ENCODE data around the gene TST. TPM values are rescaled to one million over a fixed set of nuclear protein-coding genes. Genes with fewer than 3 reads are reported as not detected.

The TST gene
- total and polyA plus RNA-seq, 4 donors: 30.2 to 107 (median 56.7) TPM

GRCh38 chr22:36976606-36977005 is 42.6 kb downstream of the TST start:
- Histone ChIP-seq H3K4me3 (no peak overlapping the region), H3K9ac (ENCODE audit: insufficient read depth in 1 of 2, low read length in 2 of 2) (no peak overlapping the region), H3K27ac (ENCODE audit: low read depth in 1 of 2, low read length in 1 of 2) (no peak overlapping the region), H3K36me3 (ENCODE audit: control insufficient read depth in 4 of 4, insufficient read depth in 4 of 4, low read length in 4 of 4) (no peaks in the 10 kb centered on the region), H3K4me1 (ENCODE audit: control insufficient read depth in 5 of 5, insufficient read depth in 5 of 5, low read length in 5 of 5) (peaks cover 0 to 5% (median 0%) of the 10 kb centered on the region in 5 donors), H3K9me3 (ENCODE audit: control insufficient read depth in 4 of 4, insufficient read depth in 3 of 4, low read length in 3 of 4) (no peaks in the 10 kb centered on the region), H3K27me3 (ENCODE audit: control insufficient read depth in 3 of 3, insufficient read depth in 3 of 3, low read length in 2 of 3) (peaks cover 0 to 3% (median 0%) of the 10 kb centered on the region in 3 donors)
- TF ChIP-seq CTCF (IDR thresholded peaks at IDR 0.05; ENCODE audit: control extremely low read depth, extremely low read depth): no peak
- 92 to 95% methylated on average over 4 of the region's 4 CpGs for WGBS, 2 donors
- ATAC-seq (ENCODE audit: insufficient read depth, low FRiP score) (no peak), DNase-seq (no peak)

- H3K36me3 ChIP-seq (ENCODE audit: control insufficient read depth in 4 of 4, insufficient read depth in 4 of 4, low read length in 4 of 4): no peaks in the 10 kb centered on the region
- no peak for TF ChIP-seq CTCF (IDR thresholded peaks at IDR 0.05; ENCODE audit: control extremely low read depth, extremely low read depth)
- no peak overlapping the region for H3K4me3 ChIP-seq
- peaks cover 0 to 3% (median 2%) of the 10 kb centered on the region in 3 donors for H3K27me3 ChIP-seq (ENCODE audit: control insufficient read depth in 3 of 3, insufficient read depth in 3 of 3, low read length in 2 of 3)
- H3K27ac ChIP-seq (ENCODE audit: low read depth in 1 of 2, low read length in 1 of 2): no peak overlapping the region
- H3K4me1 ChIP-seq (ENCODE audit: control insufficient read depth in 5 of 5, insufficient read depth in 5 of 5, low read length in 5 of 5): peaks cover 0 to 7% (median 0%) of the 10 kb centered on the region in 5 donors
- peaks cover 0 to 1% (median 0%) of the 10 kb centered on the region in 4 donors for H3K9me3 ChIP-seq (ENCODE audit: control insufficient read depth in 4 of 4, insufficient read depth in 3 of 4, low read length in 3 of 4)
- ATAC-seq (ENCODE audit: insufficient read depth, low FRiP score): no peak
- DNase-seq: no peak
- no peak overlapping the region for H3K9ac ChIP-seq (ENCODE audit: insufficient read depth in 1 of 2, low read length in 2 of 2)
- 77 to 83% methylated on average over 19 of the region's 19 CpGs for WGBS, 2 donors
Measured at GRCh38 chr22:36971341-36972125, 47.7 kb downstream of the TST start.

DNA sequence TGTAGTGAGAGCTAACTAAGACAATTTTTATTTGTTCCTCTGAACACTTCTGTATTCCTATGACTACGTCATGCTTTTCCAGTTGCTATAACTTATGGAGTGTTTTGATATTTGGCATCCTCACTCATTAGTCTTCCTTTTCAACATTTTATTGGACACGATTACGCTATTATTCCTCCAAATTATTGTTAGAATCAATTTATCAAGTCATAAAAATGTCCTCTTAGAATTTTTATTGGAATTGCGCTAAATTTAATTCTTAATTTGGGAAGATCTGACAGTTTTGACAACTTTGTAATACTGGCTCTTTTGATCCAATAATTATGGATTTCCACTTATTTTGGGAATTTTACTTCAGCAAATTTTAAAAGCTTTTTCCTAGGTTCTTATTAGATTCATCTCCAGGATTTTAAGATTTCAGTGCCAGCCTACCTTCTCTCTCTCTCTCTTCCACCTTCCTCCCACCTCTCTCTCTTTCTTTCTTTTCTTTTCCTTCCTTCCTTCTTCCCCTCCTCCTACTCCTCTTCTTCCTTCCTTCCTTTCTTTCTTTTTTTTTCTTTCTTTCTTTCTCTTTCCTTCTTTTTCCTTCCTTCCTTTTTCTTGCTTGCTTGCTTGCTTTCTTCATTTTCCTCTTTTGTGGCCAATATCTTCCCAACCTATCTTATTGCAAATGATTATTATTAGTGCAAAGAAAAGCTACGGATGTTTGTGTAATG is 50.8 kb downstream of the TST start:
- Histone ChIP-seq H3K36me3 (ENCODE audit: control insufficient read depth in 4 of 4, insufficient read depth in 4 of 4, low read length in 4 of 4) (no peaks in the 10 kb centered on the region), H3K4me1 (ENCODE audit: control insufficient read depth in 5 of 5, insufficient read depth in 5 of 5, low read length in 5 of 5) (peaks cover 0 to 7% (median 0%) of the 10 kb centered on the region in 5 donors), H3K27me3 (ENCODE audit: control insufficient read depth in 3 of 3, insufficient read depth in 3 of 3, low read length in 2 of 3) (peaks cover 0 to 2% (median 0%) of the 10 kb centered on the region in 3 donors), H3K9me3 (ENCODE audit: control insufficient read depth in 4 of 4, insufficient read depth in 3 of 4, low read length in 3 of 4) (peaks cover 0 to 2% (median 0%) of the 10 kb centered on the region in 4 donors), H3K4me3 (no peak overlapping the region), H3K27ac (ENCODE audit: low read depth in 1 of 2, low read length in 1 of 2) (no peak overlapping the region), H3K9ac (ENCODE audit: insufficient read depth in 1 of 2, low read length in 2 of 2) (no peak overlapping the region)
- WGBS, 2 donors: 86 to 87% methylated on average over 5 of the region's 5 CpGs
- DNase-seq (no peak), ATAC-seq (ENCODE audit: insufficient read depth, low FRiP score) (no peak)
- no peak for TF ChIP-seq CTCF (IDR thresholded peaks at IDR 0.05; ENCODE audit: control extremely low read depth, extremely low read depth)

Measured in lung (tissue), 12 donors.